Measurements from ENCODE around the gene SMS.

DNA sequence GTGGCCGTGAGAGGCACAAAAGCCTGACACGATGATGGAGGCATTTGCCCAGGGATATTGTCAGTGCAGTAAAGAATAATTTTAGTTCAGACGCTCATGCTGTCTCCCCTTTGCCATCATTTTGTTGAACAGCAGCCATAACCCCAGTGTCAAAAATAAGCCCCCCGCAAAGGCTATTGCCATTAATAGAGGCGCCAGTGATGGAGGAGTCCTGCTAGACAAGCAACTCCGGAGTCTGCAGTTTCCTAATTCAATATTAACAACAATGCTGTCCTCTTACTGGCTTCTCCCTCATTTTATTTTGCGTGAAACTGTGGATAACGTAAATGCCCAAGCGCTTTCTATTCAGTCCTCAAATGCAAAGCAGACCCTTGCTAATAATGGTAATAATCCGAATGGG is 603 bp upstream of the SMS start:
- TF ChIP-seq, protein P1, sequence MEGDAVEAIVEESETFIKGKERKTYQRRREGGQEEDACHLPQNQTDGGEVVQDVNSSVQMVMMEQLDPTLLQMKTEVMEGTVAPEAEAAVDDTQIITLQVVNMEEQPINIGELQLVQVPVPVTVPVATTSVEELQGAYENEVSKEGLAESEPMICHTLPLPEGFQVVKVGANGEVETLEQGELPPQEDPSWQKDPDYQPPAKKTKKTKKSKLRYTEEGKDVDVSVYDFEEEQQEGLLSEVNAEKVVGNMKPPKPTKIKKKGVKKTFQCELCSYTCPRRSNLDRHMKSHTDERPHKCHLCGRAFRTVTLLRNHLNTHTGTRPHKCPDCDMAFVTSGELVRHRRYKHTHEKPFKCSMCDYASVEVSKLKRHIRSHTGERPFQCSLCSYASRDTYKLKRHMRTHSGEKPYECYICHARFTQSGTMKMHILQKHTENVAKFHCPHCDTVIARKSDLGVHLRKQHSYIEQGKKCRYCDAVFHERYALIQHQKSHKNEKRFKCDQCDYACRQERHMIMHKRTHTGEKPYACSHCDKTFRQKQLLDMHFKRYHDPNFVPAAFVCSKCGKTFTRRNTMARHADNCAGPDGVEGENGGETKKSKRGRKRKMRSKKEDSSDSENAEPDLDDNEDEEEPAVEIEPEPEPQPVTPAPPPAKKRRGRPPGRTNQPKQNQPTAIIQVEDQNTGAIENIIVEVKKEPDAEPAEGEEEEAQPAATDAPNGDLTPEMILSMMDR (IDR thresholded peaks at IDR 0.05), result no peak
- TF ChIP-seq POLR2AphosphoS5 (IDR thresholded peaks at IDR 0.05), result no peak

Data from breast epithelium (tissue), 3 donors.